ENCODE data around the gene HECTD4. TPM values are rescaled to one million over a fixed set of nuclear protein-coding genes. Genes with fewer than 3 reads are reported as not detected.

The HECTD4 gene
- total RNA-seq, 1 donor from 2014 or later: 40.7 TPM

DNA sequence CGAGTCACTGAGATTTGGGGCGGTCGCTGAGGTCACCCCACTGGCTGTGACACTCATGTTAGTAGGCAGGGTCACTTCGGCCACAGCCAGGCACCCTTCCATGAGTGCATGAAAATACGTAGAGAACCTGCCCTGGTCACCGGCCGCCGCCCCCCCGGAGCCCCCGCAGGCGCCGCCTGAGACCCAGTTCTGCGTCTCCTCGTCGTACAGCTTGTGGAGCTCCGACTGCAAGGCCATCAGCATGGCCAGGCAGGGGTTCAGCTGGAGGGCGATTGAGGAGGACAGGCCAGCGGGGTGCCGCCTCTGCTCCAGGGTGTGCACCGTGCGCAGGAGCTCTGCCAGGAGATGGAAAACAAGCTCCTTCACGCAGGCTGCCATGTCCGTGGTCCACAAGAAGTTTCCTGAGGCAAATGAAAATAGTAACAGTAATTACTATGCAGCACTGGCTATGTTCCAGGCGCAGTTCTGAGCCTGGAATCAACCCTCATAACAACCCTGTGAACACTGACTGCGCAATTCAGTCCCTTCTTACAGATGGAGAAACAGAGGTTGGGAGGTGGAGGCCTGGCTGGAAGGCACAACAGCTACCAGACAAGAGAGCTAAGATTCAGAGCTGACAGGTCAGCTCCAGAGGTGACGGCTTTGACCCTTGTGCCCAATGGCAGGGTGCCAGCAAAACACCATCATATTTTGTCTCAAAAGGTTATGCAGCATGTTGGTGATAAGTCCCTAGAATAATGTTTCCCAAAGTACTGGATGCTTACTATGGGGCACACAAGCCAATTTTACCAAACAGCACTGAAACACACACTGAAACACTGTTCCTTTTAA, 196.9 kb downstream of the HECTD4 start:
- no peaks in the 10 kb centered on the region for H3K27me3 Mint-ChIP-seq (ENCODE audit: low read depth)
- H3K27ac Mint-ChIP-seq (ENCODE audit: unreplicated experiment): no peak overlapping the region
- DNase-seq (ENCODE audit: low spot score): no peak
- H3K9me3 Mint-ChIP-seq (ENCODE audit: low read depth): no peaks in the 10 kb centered on the region
- H3K36me3 Mint-ChIP-seq (ENCODE audit: low read depth): peaks cover 15% of the 10 kb centered on the region
- TF ChIP-seq, protein P1, sequence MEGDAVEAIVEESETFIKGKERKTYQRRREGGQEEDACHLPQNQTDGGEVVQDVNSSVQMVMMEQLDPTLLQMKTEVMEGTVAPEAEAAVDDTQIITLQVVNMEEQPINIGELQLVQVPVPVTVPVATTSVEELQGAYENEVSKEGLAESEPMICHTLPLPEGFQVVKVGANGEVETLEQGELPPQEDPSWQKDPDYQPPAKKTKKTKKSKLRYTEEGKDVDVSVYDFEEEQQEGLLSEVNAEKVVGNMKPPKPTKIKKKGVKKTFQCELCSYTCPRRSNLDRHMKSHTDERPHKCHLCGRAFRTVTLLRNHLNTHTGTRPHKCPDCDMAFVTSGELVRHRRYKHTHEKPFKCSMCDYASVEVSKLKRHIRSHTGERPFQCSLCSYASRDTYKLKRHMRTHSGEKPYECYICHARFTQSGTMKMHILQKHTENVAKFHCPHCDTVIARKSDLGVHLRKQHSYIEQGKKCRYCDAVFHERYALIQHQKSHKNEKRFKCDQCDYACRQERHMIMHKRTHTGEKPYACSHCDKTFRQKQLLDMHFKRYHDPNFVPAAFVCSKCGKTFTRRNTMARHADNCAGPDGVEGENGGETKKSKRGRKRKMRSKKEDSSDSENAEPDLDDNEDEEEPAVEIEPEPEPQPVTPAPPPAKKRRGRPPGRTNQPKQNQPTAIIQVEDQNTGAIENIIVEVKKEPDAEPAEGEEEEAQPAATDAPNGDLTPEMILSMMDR (IDR thresholded peaks at IDR 0.05): no peak
- H3K4me3 Mint-ChIP-seq (ENCODE audit: unreplicated experiment): no peak overlapping the region
- H3K4me1 Mint-ChIP-seq (ENCODE audit: low read depth): peaks cover 9% of the 10 kb centered on the region

DNA sequence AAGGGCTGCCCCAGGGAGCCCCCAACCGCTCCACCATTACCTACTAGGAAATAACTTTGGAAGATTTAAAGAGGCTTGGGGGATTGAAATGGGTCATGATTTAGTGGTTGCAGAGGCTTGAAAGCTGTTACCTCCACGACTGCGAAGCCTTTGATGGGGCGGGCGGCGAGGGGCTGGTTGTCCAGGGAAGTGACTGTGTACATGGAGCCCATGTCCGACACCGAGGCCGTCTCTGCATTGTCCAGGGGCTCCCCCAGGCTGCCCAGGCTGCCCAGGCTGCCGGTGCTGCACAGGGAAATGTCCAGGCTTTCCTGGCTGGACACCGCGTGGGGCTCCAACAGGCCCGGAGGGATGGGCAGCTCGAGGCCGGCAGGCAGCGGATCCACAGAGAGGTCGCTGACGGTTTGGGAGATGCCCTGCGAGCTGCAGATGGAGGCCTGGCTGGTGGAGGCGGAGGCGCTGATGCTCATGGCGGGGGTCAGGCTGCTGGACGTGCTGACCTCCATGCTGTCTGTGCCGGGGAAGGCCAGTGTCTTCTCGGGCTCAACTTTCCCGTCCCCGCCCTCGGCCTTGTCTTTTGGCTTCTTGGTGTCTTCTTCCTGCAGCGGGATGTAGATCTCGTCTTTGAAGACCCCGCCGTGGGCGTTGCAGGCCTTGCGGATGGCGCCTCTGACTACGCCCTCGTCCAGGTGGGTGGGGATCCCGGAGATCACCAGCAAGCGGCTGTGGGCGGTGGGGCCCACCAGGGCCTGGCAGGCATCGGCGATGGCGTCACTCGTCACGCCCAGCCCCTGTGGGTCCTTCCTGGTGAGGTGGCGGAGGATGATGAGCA, 198.0 kb downstream of the HECTD4 start:
- Mint-ChIP-seq H3K36me3 (ENCODE audit: low read depth) (peaks cover 10% of the 10 kb centered on the region), H3K9me3 (ENCODE audit: low read depth) (no peaks in the 10 kb centered on the region), H3K4me3 (ENCODE audit: unreplicated experiment) (no peak overlapping the region), H3K27me3 (ENCODE audit: low read depth) (no peaks in the 10 kb centered on the region), H3K4me1 (ENCODE audit: low read depth) (peaks cover 9% of the 10 kb centered on the region), H3K27ac (ENCODE audit: unreplicated experiment) (no peak overlapping the region)
- no peak for DNase-seq (ENCODE audit: low spot score)
- TF ChIP-seq, protein P1 (IDR thresholded peaks at IDR 0.05): no peak

DNA sequence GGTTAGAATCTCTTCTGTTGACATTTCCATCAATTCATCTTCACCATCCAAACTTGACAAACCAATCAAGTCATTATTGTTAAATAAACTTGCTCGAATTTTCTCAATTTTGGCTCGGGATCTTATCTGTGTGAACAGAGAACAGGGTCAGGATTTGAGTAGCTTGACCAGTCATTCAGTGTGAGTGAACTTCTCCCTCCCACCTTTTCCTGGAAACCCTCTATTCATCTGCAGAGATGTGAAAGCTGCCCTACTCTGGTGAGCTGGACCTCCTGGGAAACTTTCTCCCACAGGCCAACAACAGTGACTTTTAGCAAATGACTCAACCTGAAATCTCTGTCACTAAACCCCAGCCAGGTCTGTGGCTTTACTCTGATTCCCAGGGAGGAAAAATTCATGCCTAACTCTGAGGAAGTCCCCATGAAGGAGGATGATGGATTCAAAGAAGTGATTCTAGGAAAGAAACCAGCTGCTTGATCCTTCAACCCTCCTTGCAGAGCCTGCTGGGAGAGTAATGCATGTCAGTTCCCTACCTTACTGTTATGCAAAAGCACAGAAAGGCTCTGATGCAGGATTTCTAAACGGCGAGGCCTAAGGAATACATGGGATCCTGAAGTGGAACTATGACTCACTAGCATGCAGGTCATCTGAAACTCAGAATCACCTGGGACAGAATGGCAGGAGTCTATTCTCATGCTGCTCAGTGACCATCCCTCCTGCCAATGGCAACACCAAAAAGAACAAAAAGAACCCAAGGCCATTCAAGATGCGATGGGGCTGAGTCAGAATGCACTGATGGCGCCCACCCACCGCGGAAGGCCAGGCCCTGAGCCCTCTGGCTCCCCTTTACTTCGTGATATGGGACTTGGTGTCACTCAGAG, 198.8 kb downstream of the HECTD4 start:
- H3K27ac Mint-ChIP-seq (ENCODE audit: unreplicated experiment): peak overlapping the region; percentile 12
- peaks cover 9% of the 10 kb centered on the region for H3K4me1 Mint-ChIP-seq (ENCODE audit: low read depth)
- no peak overlapping the region for H3K4me3 Mint-ChIP-seq (ENCODE audit: unreplicated experiment)
- DNase-seq (ENCODE audit: low spot score): no peak
- TF ChIP-seq, protein P1 (IDR thresholded peaks at IDR 0.05): no peak
- H3K27me3 Mint-ChIP-seq (ENCODE audit: low read depth): no peaks in the 10 kb centered on the region
- H3K9me3 Mint-ChIP-seq (ENCODE audit: low read depth): no peaks in the 10 kb centered on the region
- peaks cover 13% of the 10 kb centered on the region for H3K36me3 Mint-ChIP-seq (ENCODE audit: low read depth)

DNA sequence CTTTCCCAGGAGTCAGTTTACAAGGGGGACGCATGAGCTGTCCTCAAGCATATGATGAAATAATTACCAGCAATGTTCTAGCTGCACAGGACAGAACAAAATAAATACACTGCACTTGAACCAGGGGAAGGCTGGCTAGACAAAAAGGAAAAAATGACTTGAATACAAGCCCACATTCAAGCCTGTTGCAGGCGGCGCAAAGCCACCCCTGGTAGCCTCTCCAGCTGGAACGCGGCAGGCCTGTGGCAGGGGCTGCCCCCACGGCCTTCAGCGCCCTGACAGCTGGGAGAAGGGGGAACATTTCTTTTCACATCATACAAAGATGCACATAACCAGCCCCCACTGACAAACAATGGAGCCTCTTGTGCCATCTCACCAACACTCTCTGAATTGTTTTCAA, 199.7 kb downstream of the HECTD4 start:
- TF ChIP-seq, protein P1 (IDR thresholded peaks at IDR 0.05): no peak
- no peak for DNase-seq (ENCODE audit: low spot score)
- H3K27ac Mint-ChIP-seq (ENCODE audit: unreplicated experiment): no peak overlapping the region

More for the DNA sequence above, 199.7 kb downstream of the HECTD4 start:
- peaks cover 9% of the 10 kb centered on the region for H3K4me1 Mint-ChIP-seq (ENCODE audit: low read depth)
- peaks cover 15% of the 10 kb centered on the region for H3K36me3 Mint-ChIP-seq (ENCODE audit: low read depth)
- no peaks in the 10 kb centered on the region for H3K27me3 Mint-ChIP-seq (ENCODE audit: low read depth)
- H3K9me3 Mint-ChIP-seq (ENCODE audit: low read depth): no peaks in the 10 kb centered on the region
- H3K4me3 Mint-ChIP-seq (ENCODE audit: unreplicated experiment): no peak overlapping the region
